Progenitor cell of endocrine pancreas (in vitro differentiated cells): Measurements from ENCODE around the gene STK38L. TPM values are rescaled to one million over a fixed set of nuclear protein-coding genes. Genes with fewer than 3 reads are reported as not detected.

Experiments used
- DNase-seq: peaks from one replicate; pipeline ENCODE4 v3.0.0; 2021; ENCODE audit warnings: low spot score; ENCODE audit not compliant: unreplicated experiment
- H3K27ac Mint-ChIP-seq: 2 replicates; pipeline ENCODE4 v1.8.0; 2021; ENCODE audit warnings: mild to moderate bottlenecking, moderate library complexity, mixed read lengths
- H3K27me3 Mint-ChIP-seq: 2 replicates; pipeline ENCODE4 v1.8.0; 2021; ENCODE audit warnings: mixed read lengths
- H3K36me3 Mint-ChIP-seq: 2 replicates; pipeline ENCODE4 v1.8.0; 2022; ENCODE audit warnings: mixed read lengths; ENCODE audit not compliant: insufficient read depth
- H3K4me1 Mint-ChIP-seq: 2 replicates; pipeline ENCODE4 v1.8.0; 2021; ENCODE audit warnings: low read depth, mixed read lengths
- H3K4me3 Mint-ChIP-seq: 2 replicates; pipeline ENCODE4 v1.8.0; 2021; ENCODE audit warnings: low read depth, mild to moderate bottlenecking, moderate library complexity, mixed read lengths
- H3K9me3 Mint-ChIP-seq: 2 replicates; pipeline ENCODE4 v1.8.0; 2021; ENCODE audit warnings: low read depth, mixed read lengths
- total RNA-seq: library from RNA; stranded (reverse); gene quantifications from 2 replicates; pipeline ENCODE4 v1.2.1, GENCODE V29; 2021
- TF ChIP-seq, protein P1 (sequence below): fragments of 200-600 bp; sonication (generic); IDR thresholded peaks from one replicate; pipeline ENCODE4 v1.5.0; 2021; ENCODE audit warnings: antibody characterized with exemption, mild to moderate bottlenecking; ENCODE audit not compliant: unreplicated experiment

STK38L gene
- total RNA-seq, 1 donor from 2014 or later, result 149 TPM

DNA sequence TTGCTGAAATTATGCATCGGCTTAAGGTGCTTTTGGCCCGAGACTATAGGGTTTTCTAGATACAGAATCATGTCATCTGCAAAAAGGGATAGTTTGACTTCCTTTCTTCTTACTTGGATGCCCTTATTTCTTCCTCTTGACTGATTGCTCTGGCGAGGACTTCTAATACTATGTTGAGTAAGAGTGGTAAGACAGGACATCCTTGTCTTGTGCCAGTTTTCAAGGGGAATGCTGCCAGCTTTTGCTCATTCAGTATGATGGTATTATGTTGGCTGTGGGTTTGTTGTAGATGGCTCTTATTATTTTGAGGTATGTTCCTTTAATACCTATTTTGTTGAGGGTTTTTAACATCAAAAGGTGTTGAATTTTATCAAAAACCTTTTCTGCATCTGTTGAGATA, 96.9 kb downstream of the STK38L start:
- no peaks in the 10 kb centered on the region for H3K27me3 Mint-ChIP-seq
- no peak overlapping the region for H3K4me3 Mint-ChIP-seq
- peaks cover 20% of the 10 kb centered on the region for H3K4me1 Mint-ChIP-seq
- H3K36me3 Mint-ChIP-seq, result peaks cover 4% of the 10 kb centered on the region
- peaks cover 15% of the 10 kb centered on the region for H3K9me3 Mint-ChIP-seq
- no peak for DNase-seq
- TF ChIP-seq, protein P1, sequence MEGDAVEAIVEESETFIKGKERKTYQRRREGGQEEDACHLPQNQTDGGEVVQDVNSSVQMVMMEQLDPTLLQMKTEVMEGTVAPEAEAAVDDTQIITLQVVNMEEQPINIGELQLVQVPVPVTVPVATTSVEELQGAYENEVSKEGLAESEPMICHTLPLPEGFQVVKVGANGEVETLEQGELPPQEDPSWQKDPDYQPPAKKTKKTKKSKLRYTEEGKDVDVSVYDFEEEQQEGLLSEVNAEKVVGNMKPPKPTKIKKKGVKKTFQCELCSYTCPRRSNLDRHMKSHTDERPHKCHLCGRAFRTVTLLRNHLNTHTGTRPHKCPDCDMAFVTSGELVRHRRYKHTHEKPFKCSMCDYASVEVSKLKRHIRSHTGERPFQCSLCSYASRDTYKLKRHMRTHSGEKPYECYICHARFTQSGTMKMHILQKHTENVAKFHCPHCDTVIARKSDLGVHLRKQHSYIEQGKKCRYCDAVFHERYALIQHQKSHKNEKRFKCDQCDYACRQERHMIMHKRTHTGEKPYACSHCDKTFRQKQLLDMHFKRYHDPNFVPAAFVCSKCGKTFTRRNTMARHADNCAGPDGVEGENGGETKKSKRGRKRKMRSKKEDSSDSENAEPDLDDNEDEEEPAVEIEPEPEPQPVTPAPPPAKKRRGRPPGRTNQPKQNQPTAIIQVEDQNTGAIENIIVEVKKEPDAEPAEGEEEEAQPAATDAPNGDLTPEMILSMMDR, result no peak
- H3K27ac Mint-ChIP-seq, result no peak overlapping the region

DNA sequence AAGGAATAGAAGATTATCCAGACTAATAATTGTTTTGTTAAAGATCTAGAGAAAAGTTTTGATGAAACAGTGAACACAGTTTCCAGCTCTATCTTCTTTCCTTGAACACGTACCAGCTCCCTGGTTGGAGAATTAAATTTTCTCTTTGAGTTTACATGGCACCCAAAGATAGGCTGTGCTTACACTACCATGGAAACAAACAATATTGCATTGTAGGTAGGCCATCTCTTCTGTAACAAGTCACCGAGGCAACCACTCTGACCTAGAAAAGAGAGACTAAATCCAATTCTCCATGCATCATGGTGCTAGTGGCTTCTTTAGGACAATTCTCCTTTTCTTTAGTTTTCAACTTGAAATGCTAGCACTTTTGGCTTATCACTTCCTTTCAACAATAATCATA, 98.5 kb downstream of the STK38L start:
- Mint-ChIP-seq H3K27me3 (no peaks in the 10 kb centered on the region), H3K36me3 (peaks cover 4% of the 10 kb centered on the region), H3K4me3 (no peak overlapping the region), H3K4me1 (peaks cover 11% of the 10 kb centered on the region), H3K27ac (no peak overlapping the region), H3K9me3 (peaks cover 15% of the 10 kb centered on the region)
- TF ChIP-seq, protein P1, result no peak
- no peak for DNase-seq

DNA sequence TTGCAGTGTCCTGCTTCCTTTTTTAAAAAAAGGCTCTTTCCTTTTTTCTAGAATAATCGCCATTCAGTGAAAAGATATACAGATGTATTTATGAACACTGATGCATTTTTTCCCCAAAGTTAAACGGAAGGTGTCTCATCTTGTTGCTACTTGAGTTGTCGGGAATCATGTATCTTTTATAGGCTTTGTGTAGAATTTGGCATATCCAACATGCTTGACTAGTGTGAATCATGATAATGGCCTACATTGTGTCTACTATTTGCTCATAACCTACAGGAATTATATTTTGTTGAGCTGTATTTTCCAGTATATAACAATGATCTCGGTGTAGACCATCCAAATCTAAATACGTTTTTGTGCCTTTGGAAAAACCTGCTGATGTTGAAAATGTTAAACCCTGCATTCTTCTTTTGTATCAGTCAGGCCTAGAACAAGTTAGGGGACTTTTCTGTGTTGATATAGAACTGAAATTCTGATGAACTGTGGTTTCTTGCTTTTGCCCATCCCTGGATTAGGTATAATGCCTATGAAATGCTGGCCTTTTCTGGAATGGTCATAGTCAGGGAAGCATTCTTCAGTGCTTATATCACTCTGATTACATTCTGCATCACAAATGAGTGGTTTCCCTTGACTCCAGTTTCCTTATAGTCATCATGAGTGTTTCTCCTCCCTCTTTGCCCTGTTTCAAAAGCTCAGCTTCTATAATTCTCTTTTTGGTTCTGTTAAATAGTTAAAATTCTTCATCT, 99.3 kb downstream of the STK38L start:
- no peak overlapping the region for H3K27ac Mint-ChIP-seq

DNA sequence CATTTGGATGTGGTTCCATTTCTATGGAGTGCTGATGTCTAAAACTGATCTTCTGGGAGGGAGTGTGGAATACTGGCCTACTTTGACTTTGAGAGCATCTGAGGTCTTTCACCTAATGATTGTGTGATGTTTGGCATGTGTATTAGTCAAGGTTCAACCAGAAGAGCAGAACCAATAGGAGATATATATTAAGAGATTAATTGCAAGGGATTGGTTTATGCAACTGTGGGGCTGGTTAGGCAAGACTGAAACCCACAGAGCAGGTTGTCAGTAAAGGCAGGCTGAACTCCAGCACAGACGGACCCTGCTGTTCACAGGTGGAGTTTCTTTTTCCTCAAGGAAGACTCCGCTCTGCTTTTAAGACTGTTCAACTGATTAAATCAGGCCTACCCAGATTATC, 100.2 kb downstream of the STK38L start:
- TF ChIP-seq, protein P1, result no peak
- Mint-ChIP-seq H3K27ac (no peak overlapping the region), H3K36me3 (peaks cover 4% of the 10 kb centered on the region), H3K27me3 (no peaks in the 10 kb centered on the region), H3K4me1 (peaks cover 4% of the 10 kb centered on the region), H3K4me3 (no peak overlapping the region), H3K9me3 (peaks cover 15% of the 10 kb centered on the region)
- no peak for DNase-seq

More for the DNA sequence above, 99.3 kb downstream of the STK38L start:
- DNase-seq, result no peak
- H3K36me3 Mint-ChIP-seq, result peaks cover 4% of the 10 kb centered on the region
- peaks cover 5% of the 10 kb centered on the region for H3K4me1 Mint-ChIP-seq
- H3K4me3 Mint-ChIP-seq, result no peak overlapping the region
- TF ChIP-seq, protein P1, result no peak
- no peaks in the 10 kb centered on the region for H3K27me3 Mint-ChIP-seq
- H3K9me3 Mint-ChIP-seq, result peaks cover 15% of the 10 kb centered on the region

DNA sequence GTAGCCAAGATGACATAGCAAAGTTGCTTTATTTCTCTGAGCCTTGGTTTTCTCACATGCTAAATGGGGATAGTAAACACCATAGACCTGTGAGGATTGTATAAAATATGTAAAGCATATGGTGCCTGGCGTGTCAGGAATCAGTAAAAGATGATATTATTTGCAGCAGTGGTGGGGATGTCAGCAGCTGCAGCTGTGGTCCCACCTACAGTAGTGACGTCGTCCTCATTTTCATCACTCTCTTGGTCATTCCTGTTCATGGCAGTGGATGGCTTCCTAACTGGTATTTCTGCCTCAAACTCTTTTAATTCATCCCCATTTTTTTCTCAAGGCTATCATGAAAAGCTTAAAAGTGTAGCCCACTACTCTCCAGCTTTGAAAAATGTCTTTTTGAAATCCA, 100.7 kb downstream of the STK38L start:
- H3K4me1 Mint-ChIP-seq, result peaks cover 4% of the 10 kb centered on the region
- no peak for DNase-seq
- no peak overlapping the region for H3K4me3 Mint-ChIP-seq
- H3K27me3 Mint-ChIP-seq, result no peaks in the 10 kb centered on the region
- peaks cover 4% of the 10 kb centered on the region for H3K36me3 Mint-ChIP-seq
- H3K27ac Mint-ChIP-seq, result no peak overlapping the region
- TF ChIP-seq, protein P1, result no peak
- peaks cover 14% of the 10 kb centered on the region for H3K9me3 Mint-ChIP-seq
